Endothelial cell of umbilical vein (primary cell): Measurements from ENCODE around the gene KCNJ16. TPM values are rescaled to one million over a fixed set of nuclear protein-coding genes. Genes with fewer than 3 reads are reported as not detected.

ENCODE experiments used
- BruUV-seq: library from RNA; stranded (reverse); fragments of 400-500 nt; replicated peaks from 2 replicates; lab custom pipeline; 2021; lab: Mats Ljungman, UMichigan
- CTCF ChIA-PET: fragments of 300-600, 350-600 bp; sonication (Branson Sonifier 250); formaldehyde crosslinking; loops from one replicate; lab custom pipeline; 2021; ENCODE audit warnings: antibody characterized with exemption, inconsistent platforms; lab: Charles Lee
- POLR2A ChIA-PET: fragments of 300-600, 350-600 bp; sonication (Branson Sonifier 250); formaldehyde crosslinking; loops from one replicate; lab custom pipeline; 2021; ENCODE audit warnings: antibody characterized with exemption, inconsistent platforms; lab: Charles Lee
- DNase-seq: peaks from one replicate; pipeline ENCODE4 v3.0.0-alpha.2; 2011; ENCODE audit warnings: low read depth, low spot score
- FAIRE-seq: peaks from 2 replicates; lab custom pipeline; 2011; peaks lifted over from hg19 to GRCh38; lab: Jason Lieb, UNC
- H2AFZ ChIP-seq: 2 replicates; pipeline ENCODE4 v1.6.0; 2012; ENCODE audit warnings: low read depth, low read length, control low read depth, inconsistent platforms
- H3K27ac ChIP-seq: 2 replicates; pipeline ENCODE4 v1.5.1; 2011; ENCODE audit warnings: low read depth, mild to moderate bottlenecking, control low read depth, low read length, moderate library complexity; ENCODE audit not compliant: insufficient read depth
- H3K27me3 ChIP-seq, 2 experiments: 2 replicates each; pipeline versions ENCODE4 v1.6.0 to v1.6.1; 2011; ENCODE audit warnings: low read length in 2 of 2, mixed read lengths in 1 of 2; ENCODE audit not compliant: control insufficient read depth in 2 of 2, insufficient read depth in 2 of 2
- H3K36me3 ChIP-seq, 2 experiments: 2 replicates in 1 of 2; 3 replicates in 1 of 2; pipeline ENCODE4 v1.5.1; 2011; ENCODE audit warnings: low read length in 2 of 2, mild to moderate bottlenecking in 1 of 2, moderate library complexity in 1 of 2; ENCODE audit not compliant: control insufficient read depth in 2 of 2, insufficient read depth in 2 of 2; ENCODE audit errors: extremely low read depth in 1 of 2
- H3K4me1 ChIP-seq: 3 replicates; pipeline ENCODE4 v1.5.1; 2011; ENCODE audit warnings: mild to moderate bottlenecking, low read length; ENCODE audit not compliant: control insufficient read depth, insufficient read depth; ENCODE audit errors: extremely low read depth
- H3K4me2 ChIP-seq: 2 replicates; pipeline ENCODE4 v1.6.1; 2011; ENCODE audit warnings: low read length, control low read depth, mixed read lengths; ENCODE audit not compliant: insufficient read depth
- H3K4me3 ChIP-seq, 3 experiments: fragments of 200-600 bp in 1 of 3; sonication (generic), shearing (Covaris generic) in 1 of 3; replicated peaks in 1 of 3; 2 replicates each; pipeline ENCODE4 v1.5.1; 2011 to 2016; ENCODE audit warnings: control low read depth in 3 of 3, low read length in 3 of 3, mild to moderate bottlenecking in 2 of 3, inconsistent platforms in 1 of 3, low read depth in 1 of 3, moderate library complexity in 1 of 3; ENCODE audit not compliant: insufficient read depth in 1 of 3
- H3K79me2 ChIP-seq: 2 replicates; pipeline ENCODE4 v1.6.0; 2012; ENCODE audit warnings: low read length, inconsistent platforms; ENCODE audit not compliant: control insufficient read depth, insufficient read depth
- H3K9ac ChIP-seq: replicated peaks from 2 replicates; pipeline ENCODE3; 2011; ENCODE audit warnings: low read length, control low read depth; ENCODE audit not compliant: insufficient read depth; ENCODE audit errors: extremely low read depth
- H3K9me1 ChIP-seq: replicated peaks from 3 replicates; pipeline ENCODE4 v1.6.0; 2011; ENCODE audit warnings: mild to moderate bottlenecking, low read length; ENCODE audit not compliant: control insufficient read depth, insufficient read depth; ENCODE audit errors: extremely low read depth
- H3K9me3 ChIP-seq: replicated peaks from 2 replicates; pipeline ENCODE4 v1.5.1; 2012; ENCODE audit warnings: low read length, inconsistent platforms; ENCODE audit not compliant: control insufficient read depth, insufficient read depth
- H4K20me1 ChIP-seq: replicated peaks from 2 replicates; pipeline ENCODE3; 2011; ENCODE audit warnings: mild to moderate bottlenecking, low read length; ENCODE audit not compliant: control insufficient read depth, insufficient read depth; ENCODE audit errors: extremely low read depth
- EZH2 ChIP-seq: IDR thresholded peaks from 2 replicates; pipeline ENCODE4 v1.6.1; 2012; ENCODE audit warnings: borderline replicate concordance, low read depth, mild to moderate bottlenecking, moderate library complexity, low read length, inconsistent platforms; ENCODE audit not compliant: severe bottlenecking
- FOS ChIP-seq: IDR thresholded peaks from 2 replicates; pipeline ENCODE4 v1.6.1; 2011; ENCODE audit warnings: mild to moderate bottlenecking, low read length, moderate library complexity, borderline replicate concordance; ENCODE audit not compliant: insufficient read depth
- GATA2 ChIP-seq: IDR thresholded peaks from 2 replicates; pipeline ENCODE4 v1.7.0; 2011; ENCODE audit warnings: low read depth, mild to moderate bottlenecking, moderate library complexity, mixed read lengths, low read length; ENCODE audit not compliant: insufficient read length, insufficient read depth
- JUN ChIP-seq: IDR thresholded peaks from 2 replicates; pipeline ENCODE4 v1.6.1; 2011; ENCODE audit warnings: borderline replicate concordance, low read depth; ENCODE audit not compliant: insufficient read length, insufficient read depth
- MYC ChIP-seq: IDR thresholded peaks from one replicate; pipeline ENCODE4 v1.6.1; 2011; ENCODE audit warnings: mild to moderate bottlenecking, low read depth, low read length
- POLR2A ChIP-seq: IDR thresholded peaks from 2 replicates; pipeline ENCODE4 v1.6.1; 2012; ENCODE audit warnings: low read depth, mild to moderate bottlenecking, control low read depth, low read length
- POLR2AphosphoS5 ChIP-seq: IDR thresholded peaks from 2 replicates; pipeline ENCODE4 v1.6.1; 2012; ENCODE audit warnings: low read depth, mild to moderate bottlenecking, control low read depth, low read length, moderate library complexity; ENCODE audit not compliant: insufficient read depth
- dilution Hi-C: fragments of 300-500 bp; cut with MboI; formaldehyde crosslinking; loops from one replicate; pipeline ENCODE4 v1.15.0; 2019; ENCODE audit warnings: low sequenced_read_pairs; ENCODE audit not compliant: extremely low pct_ligation_motif_present
- intact Hi-C: fragments of 100-400 bp; cut with micrococcal nuclease; formaldehyde crosslinking; loops from one replicate; pipeline ENCODE4 v1.10.0; 2022
- polyA plus RNA-seq, 4 experiments: library from polyadenylated mRNA; depleted of rRNA in 3 of 4; stranded (reverse) in 3 of 4; unstranded in 1 of 4; fragments of >200 nt; gene quantifications; 2 replicates each; pipeline versions ENCODE4 v1.2.1 to v1.2.3, GENCODE V29; 2011 to 2012; ENCODE audit warnings: missing spikeins in 1 of 4
- total RNA-seq: library from RNA; stranded (reverse); gene quantifications from 2 replicates; pipeline ENCODE4 v1.2.3, GENCODE V29; 2021
- TF ChIP-seq, protein P1 (sequence below): IDR thresholded peaks from 2 replicates; pipeline ENCODE4 v1.6.1; 2011; ENCODE audit not compliant: insufficient read depth, insufficient read length
- TF ChIP-seq, protein P2 (sequence below), 2 donors: IDR thresholded peaks; 1 replicate in 1 of 2; 2 replicates in 1 of 2; pipeline ENCODE4 v1.5.1; 2011; ENCODE audit warnings: low read length in 2 of 2, mild to moderate bottlenecking in 2 of 2, moderate library complexity in 2 of 2, control low read depth in 1 of 2, inconsistent platforms in 1 of 2, low read depth in 1 of 2; ENCODE audit not compliant: insufficient read depth in 1 of 2; ENCODE audit errors: extremely low read depth in 1 of 2

The KCNJ16 gene
- total and polyA plus RNA-seq, 2 donors (not counting 3 experiments of a cell fraction or from before 2014, with no cell fraction given) = 0.07 TPM; not detected in 1

DNA sequence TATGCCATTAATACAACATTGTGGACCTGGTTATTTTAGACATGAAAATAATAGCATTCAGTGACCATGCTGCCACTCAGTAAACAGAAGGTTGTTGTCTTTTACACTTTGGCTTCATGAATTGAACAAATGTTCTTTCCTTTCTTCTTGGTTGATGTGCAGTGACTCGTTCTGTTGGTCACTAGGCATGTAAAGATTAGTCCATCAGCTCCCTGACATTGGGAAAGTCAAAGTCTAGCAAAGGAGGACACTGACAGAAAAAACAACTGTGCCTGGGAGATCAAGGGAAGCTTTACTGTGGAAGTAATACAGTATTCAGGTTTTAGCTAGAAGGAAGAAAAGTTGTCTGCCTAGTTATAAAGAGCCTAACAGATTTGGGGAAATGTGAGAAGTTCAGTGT lies 6.9 kb downstream of the KCNJ16 start:
- Histone ChIP-seq H3K9me3 (no peaks in the 10 kb centered on the region), H3K9me1 (no peaks in the 10 kb centered on the region), H3K4me3 (no peak overlapping the region), H3K4me2 (no peak overlapping the region), H3K79me2 (no peaks in the 10 kb centered on the region), H3K27me3 (no peaks in the 10 kb centered on the region), H3K27ac (no peak overlapping the region), H2AFZ (no peak overlapping the region), H3K9ac (no peak overlapping the region), H4K20me1 (no peaks in the 10 kb centered on the region), H3K36me3 (no peaks in the 10 kb centered on the region), H3K4me1 (no peaks in the 10 kb centered on the region)
- BruUV-seq = no TSS peak
- dilution Hi-C loops = no loop called here
- FAIRE-seq = no peak
- POLR2A ChIA-PET = no interaction called here
- TF ChIP-seq EZH2 (no peak), JUN (no peak)
- DNase-seq = no peak
- intact Hi-C loops = no loop called here
- CTCF ChIA-PET = interaction anchor here (1.0 to 1.3 kb wide), 3 partner anchors 9 to 474 kb away, joined by 3 to 4 read pairs (median 3); no protein-coding TSS in a partner anchor

DNA sequence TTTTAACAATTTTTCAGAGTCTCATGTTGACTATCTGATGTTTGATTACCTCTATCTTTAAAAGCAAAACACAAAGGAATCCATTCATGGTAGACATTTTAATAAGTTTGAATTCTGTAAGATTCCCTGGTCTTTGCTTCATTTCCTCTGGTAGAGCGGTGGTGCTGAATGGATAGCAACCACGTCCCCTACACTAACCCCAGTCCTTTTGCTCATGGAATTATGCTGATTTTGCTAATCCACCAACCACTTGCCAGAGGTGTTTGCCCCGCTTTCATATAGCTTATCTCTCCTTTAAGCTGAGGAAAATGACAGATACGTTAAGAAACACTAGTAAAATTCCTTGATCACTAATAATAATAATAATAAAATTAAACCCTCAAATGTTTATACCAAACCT lies 9.5 kb downstream of the KCNJ16 start:
- H4K20me1 ChIP-seq = no peaks in the 10 kb centered on the region
- ChIA-PET POLR2A (no interaction called here), CTCF (no interaction called here)
- no peaks in the 10 kb centered on the region for H3K79me2 ChIP-seq
- BruUV-seq = no TSS peak
- no peaks in the 10 kb centered on the region for H3K9me1 ChIP-seq
- no peaks in the 10 kb centered on the region for H3K9me3 ChIP-seq
- DNase-seq (no peak), FAIRE-seq (peak; percentile 60)
- no peak for TF ChIP-seq EZH2
- TF ChIP-seq FOS = no peak
- TF ChIP-seq POLR2AphosphoS5 = no peak
- TF ChIP-seq, protein P1, sequence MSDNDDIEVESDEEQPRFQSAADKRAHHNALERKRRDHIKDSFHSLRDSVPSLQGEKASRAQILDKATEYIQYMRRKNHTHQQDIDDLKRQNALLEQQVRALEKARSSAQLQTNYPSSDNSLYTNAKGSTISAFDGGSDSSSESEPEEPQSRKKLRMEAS = no peak
- TF ChIP-seq JUN = no peak
- no peak for TF ChIP-seq POLR2A
- TF ChIP-seq MYC = no peak
- TF ChIP-seq, protein P2, sequence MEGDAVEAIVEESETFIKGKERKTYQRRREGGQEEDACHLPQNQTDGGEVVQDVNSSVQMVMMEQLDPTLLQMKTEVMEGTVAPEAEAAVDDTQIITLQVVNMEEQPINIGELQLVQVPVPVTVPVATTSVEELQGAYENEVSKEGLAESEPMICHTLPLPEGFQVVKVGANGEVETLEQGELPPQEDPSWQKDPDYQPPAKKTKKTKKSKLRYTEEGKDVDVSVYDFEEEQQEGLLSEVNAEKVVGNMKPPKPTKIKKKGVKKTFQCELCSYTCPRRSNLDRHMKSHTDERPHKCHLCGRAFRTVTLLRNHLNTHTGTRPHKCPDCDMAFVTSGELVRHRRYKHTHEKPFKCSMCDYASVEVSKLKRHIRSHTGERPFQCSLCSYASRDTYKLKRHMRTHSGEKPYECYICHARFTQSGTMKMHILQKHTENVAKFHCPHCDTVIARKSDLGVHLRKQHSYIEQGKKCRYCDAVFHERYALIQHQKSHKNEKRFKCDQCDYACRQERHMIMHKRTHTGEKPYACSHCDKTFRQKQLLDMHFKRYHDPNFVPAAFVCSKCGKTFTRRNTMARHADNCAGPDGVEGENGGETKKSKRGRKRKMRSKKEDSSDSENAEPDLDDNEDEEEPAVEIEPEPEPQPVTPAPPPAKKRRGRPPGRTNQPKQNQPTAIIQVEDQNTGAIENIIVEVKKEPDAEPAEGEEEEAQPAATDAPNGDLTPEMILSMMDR (IDR thresholded peaks at IDR 0.05; ENCODE audit: extremely low read depth in 1 of 2, insufficient read depth in 1 of 2, low read depth in 1 of 2, low read length in 2 of 2) = no peak
- TF ChIP-seq GATA2 = no peak
- no peaks in the 10 kb centered on the region for H3K36me3 ChIP-seq
- intact Hi-C loops = no loop called here
- dilution Hi-C loops = no loop called here
- no peak overlapping the region for H2AFZ ChIP-seq
- no peak overlapping the region for H3K4me2 ChIP-seq
- H3K27ac ChIP-seq = no peak overlapping the region
- no peak overlapping the region for H3K9ac ChIP-seq
- no peaks in the 10 kb centered on the region for H3K4me1 ChIP-seq
- H3K27me3 ChIP-seq = no peaks in the 10 kb centered on the region
- no peak overlapping the region for H3K4me3 ChIP-seq
